ENCODE data around the gene SSBP3. TPM values are rescaled to one million over a fixed set of nuclear protein-coding genes. Genes with fewer than 3 reads are reported as not detected.

Gene SSBP3
- total RNA-seq, 1 donor from 2014 or later = 6.6 TPM

DNA sequence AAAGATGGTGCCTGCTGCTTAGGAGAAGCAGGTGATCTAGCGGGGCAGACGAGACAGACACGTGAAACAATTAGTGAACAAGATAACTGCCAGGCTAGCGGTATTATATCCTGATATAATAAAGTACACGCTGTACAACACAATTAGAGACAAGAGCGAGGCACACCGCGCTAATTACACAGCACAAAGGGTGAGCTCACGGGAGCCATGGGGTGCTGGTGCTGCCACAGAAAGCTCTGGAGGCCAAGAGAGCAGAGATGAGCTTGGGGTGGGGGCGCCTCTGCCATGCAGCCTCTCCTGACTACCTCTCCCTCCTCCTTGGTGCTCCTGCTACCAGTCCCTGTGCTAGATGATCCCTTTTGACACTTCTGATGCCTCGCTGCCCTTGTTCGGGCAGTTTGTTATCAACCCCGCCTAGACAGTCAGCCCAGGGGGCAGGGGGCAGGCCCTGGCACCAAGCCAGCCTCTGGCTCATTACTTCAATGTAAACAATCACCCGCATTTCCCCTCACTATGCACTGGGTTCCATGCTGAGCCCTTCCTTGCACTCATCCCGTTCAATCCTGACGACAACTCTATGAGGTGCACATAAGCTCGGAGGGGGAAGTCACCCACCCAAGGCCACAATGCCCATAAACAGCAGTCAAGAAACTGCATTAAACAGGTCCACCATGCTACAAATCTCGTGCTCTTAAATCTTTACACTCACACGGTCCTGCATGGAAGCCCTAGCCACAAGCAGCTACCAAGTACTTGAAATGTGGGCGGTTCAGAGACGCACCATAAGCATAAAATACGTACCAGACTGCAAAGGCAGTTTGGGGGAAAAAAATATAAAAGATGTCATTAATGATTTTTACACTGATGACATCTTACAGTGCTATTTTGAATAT, 103.0 kb downstream of the SSBP3 start:
- peak; percentile 49 for DNase-seq

DNA sequence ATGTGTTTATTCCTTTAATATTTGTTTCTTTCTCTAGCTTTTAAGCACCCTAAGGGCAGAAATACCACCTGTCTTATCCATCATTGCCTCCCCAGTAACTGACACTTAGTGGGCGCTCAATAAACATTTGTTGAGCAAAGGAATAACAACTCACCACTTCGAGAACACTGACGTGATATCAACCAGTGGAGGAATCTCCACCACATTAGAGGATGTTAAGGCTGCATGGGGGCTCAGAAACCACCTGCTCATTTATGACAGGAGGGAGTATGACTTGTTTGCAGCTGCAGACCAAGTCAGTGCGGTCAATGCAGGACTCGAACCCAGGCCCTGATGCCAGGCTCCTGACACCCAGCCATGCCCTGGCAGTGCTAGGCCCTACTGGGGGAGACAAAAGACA, 103.6 kb downstream of the SSBP3 start:
- DNase-seq = no peak

DNA sequence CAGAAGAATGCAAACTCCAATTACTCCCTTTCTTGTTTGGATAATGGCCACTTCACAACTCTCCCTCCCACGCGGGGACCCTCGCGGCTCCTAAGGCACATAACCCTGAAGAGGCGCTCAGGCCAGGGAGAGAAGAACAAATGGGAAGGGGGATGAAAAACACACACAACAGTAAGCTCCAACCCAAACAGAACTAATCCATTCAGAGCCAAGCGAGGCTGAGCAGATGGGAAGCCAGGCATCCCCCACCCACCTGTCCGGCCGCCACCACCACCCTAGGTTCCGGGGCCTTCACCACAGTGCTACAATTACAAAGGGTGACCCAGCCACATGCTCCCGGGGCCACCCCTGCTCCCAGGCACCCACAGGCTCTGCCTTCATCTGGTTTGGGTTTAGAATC, 104.7 kb downstream of the SSBP3 start:
- no peak for DNase-seq

DNA sequence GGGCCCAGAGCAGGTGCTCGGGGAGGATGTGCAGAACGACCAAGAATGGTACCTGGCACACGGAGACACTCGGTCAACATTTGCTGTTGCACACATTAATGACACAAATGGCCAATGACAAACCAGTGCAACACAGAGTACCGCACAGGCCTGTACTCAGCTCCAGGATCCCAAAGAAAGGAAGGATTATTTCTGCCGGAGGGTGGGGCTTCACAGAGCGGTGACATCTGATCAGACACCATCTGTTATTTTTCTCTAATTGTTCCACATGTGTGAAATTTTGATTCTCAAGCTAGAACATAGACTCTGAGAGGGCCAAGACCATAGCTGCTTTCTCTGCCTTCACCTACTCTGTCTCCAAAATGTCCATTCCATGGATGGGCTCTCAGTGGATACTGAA, 105.8 kb downstream of the SSBP3 start:
- no peak for DNase-seq

DNA sequence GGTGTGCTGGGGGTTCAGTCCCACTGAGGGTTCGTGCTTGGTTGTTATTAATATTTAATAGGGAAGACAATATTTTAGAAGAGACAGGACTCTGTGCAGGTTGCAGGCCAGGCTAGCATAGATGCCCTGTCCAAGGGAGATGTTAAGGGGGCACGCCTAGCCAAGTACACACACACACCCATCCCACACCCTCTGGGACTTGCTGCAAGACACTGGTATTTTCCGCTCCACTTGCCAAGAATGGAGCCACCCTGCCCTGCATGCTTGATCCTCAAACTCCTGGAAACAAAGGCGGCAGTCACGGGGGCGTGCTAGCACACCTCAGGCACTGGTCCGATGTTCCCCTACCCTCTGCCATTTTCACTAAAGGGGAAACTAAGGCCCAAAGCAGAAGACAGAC, 107.2 kb downstream of the SSBP3 start:
- no peak for DNase-seq

DNA sequence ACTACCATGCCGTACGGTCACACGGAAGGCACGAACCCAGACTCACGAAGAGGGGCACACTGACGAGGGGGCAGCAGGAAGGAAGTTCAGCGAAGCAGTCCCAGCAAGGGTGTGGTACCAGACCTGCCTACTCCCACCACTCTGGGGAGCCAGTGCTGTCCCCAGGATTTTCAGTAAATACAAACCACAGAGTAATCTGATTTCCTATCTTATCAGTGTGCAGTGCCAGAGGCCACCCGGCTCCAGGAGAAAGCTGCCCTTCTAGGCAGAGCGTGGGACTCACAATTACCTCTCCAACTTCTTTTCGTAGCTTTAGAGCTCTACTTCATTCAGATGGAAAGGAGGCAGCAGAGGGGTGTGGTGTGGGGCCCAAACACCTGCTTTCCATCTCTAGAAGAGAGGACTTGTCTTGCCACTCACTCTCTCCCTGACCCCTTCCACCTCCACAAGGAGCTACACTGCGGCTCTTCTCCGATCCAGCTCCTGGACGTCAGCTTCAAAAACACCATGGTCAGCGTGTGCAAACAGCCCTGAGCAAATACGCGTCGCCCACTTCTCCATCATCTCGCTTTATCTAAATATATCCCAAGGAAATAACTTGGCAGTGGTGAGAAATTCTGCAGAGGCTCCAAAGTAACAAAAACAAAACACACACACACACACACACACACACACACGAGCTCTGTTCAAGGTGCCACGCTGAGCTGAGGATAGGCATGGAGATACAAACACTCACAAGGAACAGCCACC, 107.7 kb downstream of the SSBP3 start:
- peak; percentile 36 for DNase-seq

DNA sequence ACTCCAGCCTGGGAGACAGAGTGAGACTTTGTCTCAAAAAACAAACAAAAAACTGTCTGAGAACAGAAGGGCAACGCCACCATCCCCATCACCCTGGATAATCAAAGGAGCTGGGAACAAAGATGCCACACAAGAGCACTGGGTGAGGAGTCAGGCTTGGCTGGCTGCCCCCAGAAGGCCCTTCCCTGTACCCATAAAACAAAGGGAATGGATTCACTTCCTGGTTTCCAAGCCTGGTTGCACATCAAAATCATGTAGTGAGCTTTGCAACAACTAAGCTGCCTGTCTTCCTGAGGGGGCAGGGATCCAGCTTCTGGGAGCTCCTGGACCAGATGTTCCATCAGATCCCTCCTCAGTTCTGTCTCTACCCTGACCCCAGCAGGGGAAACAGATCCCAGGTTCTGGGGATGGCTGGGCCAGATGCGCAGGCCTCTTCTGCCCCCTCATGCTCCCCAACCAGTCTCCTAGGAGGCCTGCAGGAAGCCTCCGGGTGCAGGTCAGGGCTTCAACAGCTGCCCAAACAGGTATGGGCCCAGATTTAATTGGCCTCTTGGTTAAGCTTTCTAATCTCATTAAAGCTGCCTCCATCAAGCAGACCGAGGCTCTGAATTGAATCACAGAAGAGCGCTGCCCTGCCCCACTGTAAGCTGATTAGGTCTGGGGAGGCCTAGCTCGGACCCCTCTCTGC, 108.5 kb downstream of the SSBP3 start:
- peak; percentile 57 for DNase-seq

DNA sequence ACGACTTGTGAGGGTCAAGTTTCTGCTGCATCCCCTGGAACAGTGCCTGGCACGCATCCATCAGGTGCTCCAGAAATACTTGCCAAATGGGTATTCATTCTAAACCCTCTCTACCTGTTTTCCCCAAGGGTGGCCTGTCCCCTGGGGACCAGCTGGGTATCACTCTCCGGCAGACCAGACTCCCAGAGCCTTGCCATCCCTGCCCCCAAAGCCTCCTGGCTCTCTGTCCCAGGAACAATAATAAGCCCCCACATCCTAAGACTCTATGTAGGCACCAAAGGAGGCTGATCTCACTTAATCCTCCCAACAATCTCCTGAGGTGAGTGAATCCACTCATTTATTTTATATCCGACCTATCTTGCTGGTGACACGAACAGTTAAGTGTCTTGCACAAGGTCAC, 109.5 kb downstream of the SSBP3 start:
- DNase-seq = no peak

DNA sequence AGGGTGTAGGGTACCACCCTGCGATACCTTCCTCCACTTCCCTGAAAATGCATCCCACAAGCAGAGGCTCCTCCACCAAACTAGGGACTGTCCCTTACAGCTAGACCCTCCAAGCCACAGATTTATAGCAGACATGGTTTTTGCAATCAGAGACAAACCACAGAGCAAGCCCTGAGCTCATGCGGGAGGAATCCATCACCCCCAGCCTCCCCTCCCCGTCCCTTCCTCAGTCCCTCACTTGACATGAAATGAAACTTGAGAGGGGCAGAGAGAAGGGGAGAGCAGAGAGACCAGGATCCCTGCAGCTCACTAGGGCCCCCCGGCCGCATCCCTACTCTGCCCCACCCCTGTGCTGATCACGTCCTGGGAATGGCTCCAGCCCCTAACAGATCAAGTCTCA, 111.3 kb downstream of the SSBP3 start:
- no peak for DNase-seq

DNA sequence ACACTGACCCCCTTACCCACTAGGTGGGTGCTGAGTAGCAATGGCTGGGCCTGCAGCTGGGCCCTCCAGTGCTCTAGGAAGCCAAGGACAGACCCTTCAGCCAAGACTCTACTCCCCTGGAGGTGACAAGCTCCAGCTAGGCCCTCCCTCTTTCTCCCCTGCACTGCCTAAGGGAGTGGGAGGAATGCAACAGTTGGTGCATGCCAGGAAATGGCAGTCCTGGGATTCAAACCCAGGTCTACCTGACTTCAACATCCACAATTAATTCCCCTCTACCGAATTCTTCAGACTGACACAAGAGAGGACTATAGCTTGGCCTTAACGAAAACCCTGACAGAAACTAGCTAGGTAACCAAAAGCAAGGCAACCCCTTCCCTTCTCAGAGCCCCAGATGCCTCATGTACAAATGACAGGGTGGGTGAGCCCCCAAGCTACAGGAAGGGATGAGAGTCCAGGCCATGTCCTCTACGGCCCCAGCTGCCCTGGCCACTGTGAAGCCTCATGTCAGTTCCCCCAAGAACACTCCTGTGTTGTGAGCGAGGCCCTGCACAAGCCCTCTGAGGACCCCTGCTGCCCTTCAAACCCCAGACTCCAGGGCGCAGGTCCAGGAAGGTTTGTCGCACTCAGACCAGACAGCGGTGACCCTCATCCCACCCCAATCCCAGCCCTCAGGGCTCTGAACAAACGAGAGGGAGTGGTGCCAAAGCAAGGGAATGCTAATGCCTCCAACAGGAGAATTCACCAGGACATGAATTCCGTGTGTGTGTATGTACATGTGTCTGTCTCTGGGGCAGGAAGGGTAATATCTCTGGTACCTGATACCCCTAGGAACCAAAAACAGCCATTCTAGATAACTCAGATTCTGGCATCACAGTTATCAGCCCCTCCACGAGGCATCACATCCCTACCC, 113.9 kb downstream of the SSBP3 start:
- no peak for DNase-seq

DNA sequence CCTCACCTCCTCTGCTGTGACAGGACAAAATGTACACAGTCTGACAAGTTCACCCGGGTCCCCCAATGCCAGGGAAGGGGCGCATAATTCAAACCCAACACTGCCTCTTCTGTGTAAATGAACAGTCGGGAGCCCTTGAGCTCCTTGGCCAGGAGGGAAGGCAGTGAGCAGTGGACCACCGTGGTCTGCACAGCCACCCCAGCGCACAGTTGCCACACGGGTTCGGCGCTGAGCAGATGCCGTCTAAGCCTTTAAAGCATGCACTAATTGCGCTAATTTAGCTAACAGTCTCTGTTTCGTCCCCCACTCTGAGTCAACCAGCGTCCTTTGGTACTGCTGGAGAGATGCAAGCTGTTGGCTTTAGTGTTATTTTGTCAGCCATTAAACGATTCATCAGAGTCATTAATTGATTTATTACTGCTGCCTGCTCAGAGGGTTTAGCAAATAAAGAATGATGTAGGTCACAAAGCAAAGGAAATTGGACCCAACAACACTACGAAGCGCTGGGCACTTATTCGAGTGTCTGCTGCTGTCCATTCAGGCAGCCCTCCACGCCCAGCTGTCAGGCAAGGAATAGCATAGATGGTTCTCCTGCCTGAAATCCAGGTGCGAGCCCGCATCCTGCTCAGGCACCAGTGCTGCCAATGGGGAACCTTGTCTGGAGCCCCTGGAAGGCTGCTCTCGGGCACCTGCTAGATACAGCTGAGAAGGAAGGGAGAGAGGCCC, 114.8 kb downstream of the SSBP3 start:
- no peak for DNase-seq

DNA sequence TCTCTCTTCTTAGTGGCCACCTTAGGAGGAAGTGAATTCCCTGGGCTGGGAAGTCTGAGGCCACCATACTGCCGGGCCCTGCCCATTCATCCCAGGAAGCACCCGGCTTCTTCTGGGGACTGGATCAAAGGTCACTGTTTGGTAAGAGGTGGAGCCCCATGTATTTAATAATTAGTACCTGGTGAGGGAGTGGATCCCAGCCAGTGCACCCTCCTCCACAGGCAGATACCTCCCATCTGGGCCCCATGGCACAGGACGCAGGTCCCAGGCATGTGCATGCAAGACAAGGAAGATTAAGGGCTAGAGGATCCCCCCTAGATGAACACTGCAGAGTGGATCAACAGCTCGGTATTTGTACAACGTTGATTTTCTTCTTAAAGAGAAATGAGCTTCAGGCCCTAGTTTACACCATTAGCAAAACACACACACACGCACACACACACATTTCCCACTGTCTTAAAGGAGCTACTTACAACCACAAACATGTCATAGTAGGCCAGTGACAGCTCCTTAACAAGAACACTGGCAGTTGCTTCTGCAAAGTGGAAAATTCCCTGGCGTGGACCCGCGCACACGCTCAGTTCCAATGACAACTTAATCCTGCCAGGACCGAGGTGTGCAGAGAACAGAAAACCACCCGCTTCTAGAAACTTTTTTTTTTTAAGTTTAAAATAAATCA, 115.5 kb downstream of the SSBP3 start:
- no peak for DNase-seq

DNA sequence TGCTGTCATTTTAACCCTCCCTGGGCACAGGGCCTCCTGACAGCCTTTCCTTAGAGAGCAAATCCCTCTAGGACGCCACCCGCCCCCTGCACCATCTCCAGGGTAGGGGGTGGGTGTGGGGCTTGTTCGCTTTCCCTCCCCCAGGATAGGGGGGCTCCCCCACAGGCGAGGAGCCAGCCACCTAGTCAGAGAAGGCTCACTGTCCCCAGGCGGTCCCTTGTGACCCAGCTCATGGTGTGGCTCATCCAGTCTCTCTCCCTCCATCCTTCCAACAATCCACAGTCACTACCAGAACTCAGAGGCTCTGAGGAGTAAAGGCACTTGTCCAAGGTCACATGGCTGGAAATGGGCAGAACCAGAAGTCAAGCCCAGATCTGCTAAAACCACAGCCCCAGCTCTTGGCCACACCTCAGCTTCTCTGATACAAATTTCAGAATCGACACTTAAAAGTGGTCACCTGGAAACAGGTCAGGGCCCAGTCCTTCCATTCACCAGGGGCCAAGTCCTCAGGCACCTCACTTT, 116.4 kb downstream of the SSBP3 start:
- no peak for DNase-seq

DNA sequence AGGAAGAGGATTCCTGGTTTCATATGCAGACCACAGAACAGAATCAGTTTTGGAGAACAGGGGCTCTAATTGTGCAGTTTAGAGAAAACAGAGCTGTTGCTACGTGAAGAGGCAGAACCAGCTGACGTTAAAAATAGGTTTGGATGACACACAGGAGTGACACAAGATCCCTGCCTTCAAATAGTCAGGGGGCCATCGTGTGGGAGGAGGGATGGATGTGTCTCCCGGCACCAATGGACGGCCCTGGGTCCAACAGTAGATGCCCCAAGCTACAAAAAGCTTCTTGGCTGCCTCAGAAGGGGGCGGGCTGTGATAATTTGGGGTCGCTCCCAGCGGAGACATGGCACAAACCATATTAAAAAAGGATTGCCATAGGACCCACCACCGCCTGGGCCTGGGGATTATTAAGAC, 118.4 kb downstream of the SSBP3 start:
- no peak for DNase-seq

DNA sequence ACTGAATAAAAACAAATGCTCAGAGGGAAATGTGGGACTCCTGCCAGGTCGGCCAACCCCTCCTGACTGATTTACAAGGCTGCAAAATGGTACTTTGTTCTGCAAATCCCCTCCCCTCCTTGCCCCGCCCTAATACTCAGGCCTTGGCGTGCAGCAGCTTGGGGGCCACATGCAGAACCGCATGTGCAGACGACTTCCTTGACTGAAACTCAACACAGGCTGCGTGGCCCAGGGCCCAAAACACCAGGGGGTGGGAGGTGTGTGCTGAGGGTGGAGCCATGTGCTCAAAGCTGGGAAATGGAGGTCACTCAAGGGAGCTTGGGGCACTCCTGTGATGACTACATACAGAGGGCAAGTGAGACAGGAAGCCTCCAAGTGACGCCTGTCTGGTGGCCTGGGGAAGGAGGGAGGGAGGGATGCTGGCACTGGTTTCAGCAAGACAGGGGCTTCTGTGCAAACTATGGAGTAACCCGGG, 119.0 kb downstream of the SSBP3 start:
- peak; percentile 55 for DNase-seq

DNA sequence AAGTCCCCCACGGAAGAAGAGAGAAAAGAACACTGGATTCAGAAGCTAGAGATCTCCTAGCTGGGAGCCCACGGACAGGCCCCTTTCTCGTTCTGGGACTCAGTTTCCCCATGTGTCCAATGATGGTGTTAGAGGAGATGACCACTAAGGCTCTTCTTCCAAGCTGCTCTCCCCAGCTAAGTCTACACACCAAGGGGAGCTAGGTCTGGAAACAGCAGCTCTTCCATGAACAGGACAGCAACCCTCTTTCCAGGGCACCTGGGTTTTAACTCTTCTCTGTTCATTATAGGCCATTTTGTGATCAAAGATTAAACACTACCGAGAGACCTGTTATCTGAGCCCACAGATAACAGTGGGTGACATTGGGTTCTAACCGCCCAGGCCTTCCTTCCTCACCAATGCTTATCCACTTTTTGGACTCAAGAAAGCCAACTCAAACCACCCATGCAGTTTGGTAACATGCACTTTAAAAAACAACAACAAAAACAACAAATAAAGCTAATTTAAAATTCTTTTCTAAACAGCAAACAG, 120.3 kb downstream of the SSBP3 start:
- DNase-seq = no peak

DNA sequence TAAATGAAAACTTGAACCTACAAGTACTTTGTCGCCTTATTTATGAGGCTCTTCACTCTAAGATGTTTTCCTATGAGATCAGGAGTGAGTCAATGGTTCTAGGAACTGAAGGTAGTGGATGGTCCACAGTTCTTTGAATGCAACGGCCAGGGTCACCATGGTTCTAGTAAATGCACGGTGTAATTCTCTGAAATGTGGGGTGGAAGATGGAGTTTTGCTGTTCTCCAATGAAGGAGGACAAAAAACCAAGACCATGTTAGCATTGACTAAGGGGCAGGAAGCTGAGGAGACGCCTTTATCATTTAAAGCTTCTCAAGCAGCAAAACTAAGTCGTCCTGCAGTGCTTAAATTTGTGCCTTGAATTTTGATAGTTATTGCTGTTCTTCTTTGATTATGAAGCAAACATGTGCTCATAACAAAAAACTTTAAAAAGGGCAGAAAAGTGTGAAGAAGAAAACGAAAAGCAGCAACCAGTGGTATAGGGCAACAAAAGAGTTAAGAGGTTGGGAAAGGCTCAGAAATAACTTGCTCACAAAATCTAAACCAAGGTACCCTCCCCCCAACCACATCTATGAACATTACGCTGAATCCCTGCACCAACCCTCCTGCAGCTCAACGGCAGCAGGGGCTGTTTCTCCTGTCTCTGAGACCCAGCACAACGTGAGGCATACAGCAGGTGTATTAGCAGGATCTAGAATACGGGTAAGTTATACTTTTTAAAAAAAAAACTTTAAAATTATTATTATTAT, 121.2 kb downstream of the SSBP3 start:
- no peak for DNase-seq

DNA sequence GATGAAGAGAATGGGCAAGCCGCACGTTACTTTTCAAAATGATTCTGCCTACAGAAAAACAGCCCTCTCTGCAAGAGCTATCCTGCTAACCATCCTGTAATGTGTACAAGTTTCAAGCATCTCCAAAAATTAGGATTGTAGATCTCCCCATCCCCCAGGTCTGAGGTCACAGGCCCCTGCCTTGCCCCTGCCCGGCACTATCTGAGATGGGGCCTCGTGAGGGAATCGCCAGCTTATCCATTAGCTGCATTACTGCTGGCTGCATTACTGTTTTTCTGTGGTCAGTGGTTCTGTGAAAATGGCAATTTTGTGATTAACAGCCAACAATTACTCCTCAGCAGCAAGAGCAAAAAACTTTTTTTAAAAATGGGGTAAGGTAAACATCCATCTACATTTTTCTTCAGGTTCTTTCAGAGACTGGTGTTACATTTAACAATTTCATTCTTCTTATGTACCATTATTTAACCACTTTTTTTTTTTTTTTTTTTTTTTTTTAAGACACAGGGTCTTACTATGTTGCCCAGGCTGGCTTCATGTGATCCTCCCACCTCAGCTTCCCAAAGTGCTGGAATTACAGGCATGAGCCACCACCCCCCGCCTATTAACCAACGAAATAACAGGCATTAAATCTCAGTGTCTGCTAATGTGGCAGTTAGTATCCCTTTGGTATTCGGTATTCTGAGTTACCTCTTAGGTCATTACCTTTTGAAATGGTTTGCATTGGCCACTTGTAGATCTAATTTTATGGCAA, 122.4 kb downstream of the SSBP3 start:
- no peak for DNase-seq

Data from dermis blood vessel endothelial cell (primary cell).